Putamen (tissue), 1 donor: ENCODE measurements around the gene SCAF8.
A peak's percentile ranks its signal among the peaks of the same experiment; 100 is the strongest.
"Not testable (repeated sequence)": the region's sequence is repeated elsewhere in the genome, so short reads cannot be mapped to it uniquely, and the experiment has no call there.

ENCODE experiments used
- DNase-seq: peaks from one replicate; pipeline ENCODE4 v3.0.0-alpha.2; 2016; ENCODE audit warnings: low spot score

SCAF8 gene

GRCh38 chr6:154733626-154734382, 588 bp downstream of the SCAF8 start:
- peak; percentile 97 for DNase-seq

GRCh38 chr6:154736618-154737259, 3.5 kb downstream of the SCAF8 start:
- DNase-seq: no peak

- no peak for DNase-seq
Measured at GRCh38 chr6:154737424-154737823, 4.2 kb downstream of the SCAF8 start.

- DNase-seq: no peak
Measured at GRCh38 chr6:154738551-154738961, 5.3 kb downstream of the SCAF8 start.

GRCh38 chr6:154740658-154741057, 7.4 kb downstream of the SCAF8 start:
- DNase-seq: no peak

GRCh38 chr6:154742891-154743290, 9.7 kb downstream of the SCAF8 start:
- DNase-seq: no peak

GRCh38 chr6:154744029-154744745, 11.0 kb downstream of the SCAF8 start:
- not testable (repeated sequence) for DNase-seq

GRCh38 chr6:154745243-154745642, 12.0 kb downstream of the SCAF8 start:
- no peak for DNase-seq

- DNase-seq: no peak
Measured at GRCh38 chr6:154749341-154749740, 16.1 kb downstream of the SCAF8 start.

- DNase-seq: no peak
Measured at GRCh38 chr6:154751011-154751800, 18.0 kb downstream of the SCAF8 start.

- DNase-seq: no peak
Measured at GRCh38 chr6:154752022-154752421, 18.8 kb downstream of the SCAF8 start.

GRCh38 chr6:154754152-154754551, 20.9 kb downstream of the SCAF8 start:
- DNase-seq: no peak

GRCh38 chr6:154757352-154758050, 24.3 kb downstream of the SCAF8 start:
- DNase-seq: no peak

- DNase-seq: no peak
Measured at GRCh38 chr6:154758125-154758524, 24.9 kb downstream of the SCAF8 start.

- no peak for DNase-seq
Measured at GRCh38 chr6:154763650-154764049, 30.4 kb downstream of the SCAF8 start.

- DNase-seq: no peak
Measured at GRCh38 chr6:154765273-154765672, 32.1 kb downstream of the SCAF8 start.

GRCh38 chr6:154766288-154766687, 33.1 kb downstream of the SCAF8 start:
- DNase-seq: no peak

GRCh38 chr6:154767003-154767723, 33.9 kb downstream of the SCAF8 start:
- no peak for DNase-seq

GRCh38 chr6:154768280-154768679, 35.1 kb downstream of the SCAF8 start:
- DNase-seq: no peak

- no peak for DNase-seq
Measured at GRCh38 chr6:154773610-154774089, 40.4 kb downstream of the SCAF8 start.

GRCh38 chr6:154779157-154779556, 45.9 kb downstream of the SCAF8 start:
- not testable (repeated sequence) for DNase-seq
